AG10803 (cell line): ENCODE measurements around the gene MYL2.

ENCODE experiments used
- DNase-seq: peaks from one replicate; pipeline ENCODE4 v3.0.0; 2010; ENCODE audit warnings: low read depth
- H3K4me3 ChIP-seq: 2 replicates; pipeline ENCODE4 v1.5.1; 2011; ENCODE audit warnings: mild to moderate bottlenecking, low read length, control low read depth
- TF ChIP-seq, protein P1 (sequence below): conservative IDR thresholded peaks from 2 replicates; pipeline ENCODE4 v1.5.1; 2011; ENCODE audit warnings: mild to moderate bottlenecking, low read length, control low read depth, inconsistent platforms

The MYL2 gene

GRCh38 chr12:110862329-110862728 is 58.0 kb downstream of the MYL2 start:
- H3K4me3 ChIP-seq: no peak overlapping the region
- TF ChIP-seq, protein P1, sequence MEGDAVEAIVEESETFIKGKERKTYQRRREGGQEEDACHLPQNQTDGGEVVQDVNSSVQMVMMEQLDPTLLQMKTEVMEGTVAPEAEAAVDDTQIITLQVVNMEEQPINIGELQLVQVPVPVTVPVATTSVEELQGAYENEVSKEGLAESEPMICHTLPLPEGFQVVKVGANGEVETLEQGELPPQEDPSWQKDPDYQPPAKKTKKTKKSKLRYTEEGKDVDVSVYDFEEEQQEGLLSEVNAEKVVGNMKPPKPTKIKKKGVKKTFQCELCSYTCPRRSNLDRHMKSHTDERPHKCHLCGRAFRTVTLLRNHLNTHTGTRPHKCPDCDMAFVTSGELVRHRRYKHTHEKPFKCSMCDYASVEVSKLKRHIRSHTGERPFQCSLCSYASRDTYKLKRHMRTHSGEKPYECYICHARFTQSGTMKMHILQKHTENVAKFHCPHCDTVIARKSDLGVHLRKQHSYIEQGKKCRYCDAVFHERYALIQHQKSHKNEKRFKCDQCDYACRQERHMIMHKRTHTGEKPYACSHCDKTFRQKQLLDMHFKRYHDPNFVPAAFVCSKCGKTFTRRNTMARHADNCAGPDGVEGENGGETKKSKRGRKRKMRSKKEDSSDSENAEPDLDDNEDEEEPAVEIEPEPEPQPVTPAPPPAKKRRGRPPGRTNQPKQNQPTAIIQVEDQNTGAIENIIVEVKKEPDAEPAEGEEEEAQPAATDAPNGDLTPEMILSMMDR: no peak
- DNase-seq: no peak

DNA sequence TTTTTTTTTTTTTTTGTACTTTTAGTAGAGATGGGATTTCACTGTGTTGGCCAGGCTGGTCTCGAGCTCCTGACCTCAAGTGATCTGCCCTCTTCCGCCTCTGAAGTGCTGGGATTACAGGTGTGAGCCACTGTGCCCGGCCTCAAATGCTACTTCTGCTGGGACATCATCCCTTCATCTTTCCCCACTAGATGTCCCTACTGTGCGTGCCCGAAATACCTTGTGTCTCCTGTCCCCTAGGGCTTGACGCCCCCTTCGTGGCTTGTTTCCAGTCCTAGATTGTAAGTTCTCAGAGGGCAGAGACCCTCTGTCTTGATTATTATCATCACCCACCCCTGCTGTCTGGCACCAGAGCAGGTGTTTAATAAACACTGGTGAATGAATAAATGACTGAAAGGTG is 58.6 kb downstream of the MYL2 start:
- DNase-seq: no peak
- TF ChIP-seq, protein P1: no peak
- no peak overlapping the region for H3K4me3 ChIP-seq
